GM19452 (cell line): ENCODE results near the gene ST7L.
"Not testable (repeated sequence)": the region's sequence is repeated elsewhere in the genome, so short reads cannot be mapped to it uniquely, and the experiment has no call there.

ENCODE experiments used
- ATAC-seq: cut with Tn5 transposase; IDR thresholded peaks from one replicate; pipeline ENCODE4 v1.9.1; 2021; ENCODE audit not compliant: unreplicated experiment

ST7L gene, protein sequence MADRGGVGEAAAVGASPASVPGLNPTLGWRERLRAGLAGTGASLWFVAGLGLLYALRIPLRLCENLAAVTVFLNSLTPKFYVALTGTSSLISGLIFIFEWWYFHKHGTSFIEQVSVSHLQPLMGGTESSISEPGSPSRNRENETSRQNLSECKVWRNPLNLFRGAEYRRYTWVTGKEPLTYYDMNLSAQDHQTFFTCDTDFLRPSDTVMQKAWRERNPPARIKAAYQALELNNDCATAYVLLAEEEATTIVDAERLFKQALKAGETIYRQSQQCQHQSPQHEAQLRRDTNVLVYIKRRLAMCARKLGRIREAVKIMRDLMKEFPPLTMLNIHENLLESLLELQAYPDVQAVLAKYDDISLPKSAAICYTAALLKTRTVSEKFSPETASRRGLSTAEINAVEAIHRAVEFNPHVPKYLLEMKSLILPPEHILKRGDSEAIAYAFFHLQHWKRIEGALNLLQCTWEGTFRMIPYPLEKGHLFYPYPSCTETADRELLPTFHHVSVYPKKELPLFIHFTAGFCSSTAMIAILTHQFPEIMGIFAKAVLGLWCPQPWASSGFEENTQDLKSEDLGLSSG

DNA sequence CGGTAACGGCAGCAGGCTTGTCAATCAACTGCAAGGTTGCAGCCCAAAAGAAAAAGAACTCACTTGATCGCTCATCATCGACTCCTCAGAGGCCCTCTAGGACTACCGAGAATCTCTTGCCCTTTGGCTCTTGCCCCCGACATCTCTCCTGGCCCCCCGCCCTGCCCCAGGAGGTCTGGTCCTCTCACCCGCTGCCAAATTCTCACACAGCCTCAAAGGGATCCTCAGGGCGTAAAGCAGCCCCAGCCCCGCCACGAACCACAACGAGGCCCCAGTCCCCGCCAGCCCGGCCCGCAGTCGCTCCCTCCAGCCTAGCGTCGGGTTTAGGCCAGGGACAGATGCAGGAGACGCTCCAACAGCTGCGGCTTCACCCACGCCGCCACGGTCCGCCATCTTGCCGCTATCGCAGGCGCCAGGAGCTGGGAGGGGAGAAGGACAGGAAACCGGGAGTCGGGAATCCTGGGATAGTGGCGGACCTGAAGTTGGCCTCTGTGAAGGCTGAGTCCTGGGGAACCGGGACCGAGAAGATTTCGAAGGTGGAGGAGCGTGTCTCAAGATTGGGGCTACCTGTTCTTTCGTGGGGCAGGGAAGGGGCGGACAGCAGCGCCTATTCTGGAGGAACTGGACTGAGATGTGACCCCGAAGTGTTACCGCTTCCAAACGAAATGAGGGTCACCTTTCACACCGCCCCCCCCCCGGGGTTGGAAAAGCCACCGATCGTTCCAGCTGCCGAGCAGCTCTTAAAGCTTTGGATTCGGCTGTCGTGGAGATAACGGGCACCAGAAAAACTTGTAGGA is at the start of gene ST7L:
Gene ST7L, minus strand, starts transcription at position 421 of the 797 bp plus-strand sequence. Its CDS starts 28 bp downstream, at position 393.
- ATAC-seq, result peak; percentile 25

DNA sequence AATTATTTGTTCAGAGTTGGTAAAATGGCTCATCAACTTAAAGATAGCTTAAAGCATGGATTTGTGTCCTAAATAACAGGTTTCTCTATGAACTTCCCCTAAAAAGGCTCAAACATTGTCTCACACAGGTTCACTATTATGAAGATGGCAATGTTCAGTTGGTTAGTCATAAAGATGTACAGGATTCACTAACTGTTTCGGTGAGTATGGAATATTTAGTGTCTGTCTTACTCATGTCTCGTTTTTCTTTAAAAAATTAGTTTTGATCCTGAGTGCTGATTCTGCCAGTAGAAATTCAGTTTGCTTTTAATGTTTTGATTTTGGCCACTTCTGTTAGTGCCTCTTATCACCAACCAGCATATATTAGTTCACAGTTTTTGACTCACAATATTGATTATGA is 48.0 kb upstream of the ST7L start:
- no peak for ATAC-seq

DNA sequence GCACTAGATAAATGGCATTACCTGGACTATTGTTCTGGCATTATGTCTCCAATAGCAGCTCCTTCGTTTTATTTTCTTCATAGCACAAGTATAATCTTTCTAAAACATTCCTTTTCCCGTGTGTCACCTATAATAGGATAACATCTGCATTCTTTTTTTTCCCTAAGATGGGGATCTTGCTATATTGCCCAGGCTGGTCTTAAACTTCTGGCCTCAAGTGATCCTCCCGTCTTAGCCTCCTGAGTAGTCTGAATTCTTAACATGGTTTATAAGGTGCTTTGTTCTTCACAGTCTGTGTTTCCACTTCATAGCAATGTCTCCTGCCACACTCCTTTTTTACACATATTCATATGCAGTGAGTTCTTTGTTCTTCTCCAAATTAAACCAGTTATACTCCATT is 46.9 kb upstream of the ST7L start:
- no peak for ATAC-seq

DNA sequence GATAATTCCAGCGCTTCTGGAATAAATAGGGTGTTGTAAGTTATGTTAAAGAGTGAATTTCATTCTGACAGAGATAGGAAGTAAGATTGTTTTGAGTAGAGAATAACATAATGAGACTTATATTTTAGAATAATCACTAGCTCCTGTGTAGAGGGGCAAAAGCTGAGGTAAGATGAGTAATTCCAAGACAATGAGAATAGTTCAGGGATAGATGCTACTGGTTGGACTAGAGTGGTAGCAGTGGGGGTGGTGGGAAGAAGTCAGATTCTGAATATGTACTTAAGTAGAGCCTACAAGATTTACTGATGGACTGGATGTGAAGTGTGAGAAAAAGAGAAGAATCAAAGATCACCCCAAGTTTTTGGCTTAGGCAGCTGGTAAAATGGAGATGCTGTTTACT is 32.3 kb upstream of the ST7L start:
- no peak for ATAC-seq

DNA sequence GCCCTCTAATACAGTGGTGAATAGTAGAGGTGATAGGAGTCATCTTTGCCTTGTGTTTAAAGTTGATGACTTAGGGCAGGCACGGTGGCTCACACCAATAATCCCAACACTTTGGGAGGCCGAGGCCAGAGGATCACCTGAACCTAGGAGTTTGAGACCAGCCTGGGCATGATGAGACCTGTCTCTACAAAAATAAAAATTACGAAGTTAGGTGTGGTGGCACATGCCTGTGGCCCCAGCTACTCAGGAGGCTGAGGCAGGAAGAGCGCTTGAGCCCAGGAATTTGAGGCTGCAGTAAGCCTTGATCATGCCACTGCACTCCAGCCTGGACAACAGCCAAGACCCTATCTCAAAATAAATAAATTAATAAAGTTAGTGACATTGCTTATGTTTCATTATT is 27.3 kb upstream of the ST7L start:
- ATAC-seq, result no peak

DNA sequence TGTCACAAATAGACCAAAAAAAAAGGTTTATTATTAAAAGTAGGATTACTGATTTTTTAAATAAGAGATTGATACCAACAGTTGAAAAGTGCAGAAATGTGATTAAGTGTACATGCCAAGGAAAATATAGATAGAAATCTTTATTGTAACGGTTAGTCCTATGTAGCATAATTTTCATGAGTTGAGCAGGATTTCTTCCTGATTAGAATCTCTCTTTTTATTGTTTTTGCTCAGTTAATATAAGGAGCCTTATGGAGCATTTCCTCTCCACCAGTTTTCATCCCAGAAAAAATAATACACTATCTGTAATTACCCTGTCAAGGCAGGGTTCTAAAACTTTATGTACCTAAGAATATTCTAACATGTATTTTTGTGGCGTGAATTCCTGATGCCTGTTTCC is 24.1 kb upstream of the ST7L start:
- ATAC-seq, result no peak

DNA sequence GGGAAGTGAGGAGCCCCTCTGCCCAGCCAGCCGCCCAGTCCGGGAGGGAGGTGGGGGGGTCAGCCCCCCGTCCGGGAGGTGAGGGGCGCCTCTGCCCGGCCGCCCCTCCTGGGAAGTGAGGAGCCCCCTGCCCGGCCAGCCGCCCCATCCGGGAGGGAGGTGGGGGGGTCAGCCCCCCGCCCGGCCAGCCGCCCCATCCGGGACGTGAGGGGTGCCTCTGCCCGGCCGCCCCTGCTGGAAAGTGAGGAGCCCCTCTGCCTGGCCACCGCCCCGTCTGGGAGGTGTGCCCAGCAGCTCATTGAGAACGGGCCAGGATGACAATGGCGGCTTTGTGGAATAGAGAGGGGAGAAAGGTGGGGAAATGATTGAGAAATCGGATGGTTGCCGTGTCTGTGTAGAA is 21.5 kb upstream of the ST7L start:
- ATAC-seq, result not testable (repeated sequence)

DNA sequence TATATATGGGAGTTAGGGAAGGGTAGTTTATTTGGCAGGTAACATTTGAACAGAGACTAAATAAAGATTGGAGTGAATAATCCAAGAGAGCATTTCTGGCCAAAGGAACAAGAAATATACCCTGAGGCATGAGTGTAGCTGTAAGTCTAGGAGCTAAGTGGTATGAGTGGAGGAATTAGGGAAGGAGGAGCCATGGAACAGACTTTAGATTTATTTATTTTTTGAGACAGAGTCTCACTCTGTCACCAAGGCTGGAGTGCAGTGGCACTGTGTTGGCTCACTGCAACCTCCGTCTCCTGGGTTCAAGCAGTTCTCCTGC is 19.1 kb upstream of the ST7L start:
- no peak for ATAC-seq

DNA sequence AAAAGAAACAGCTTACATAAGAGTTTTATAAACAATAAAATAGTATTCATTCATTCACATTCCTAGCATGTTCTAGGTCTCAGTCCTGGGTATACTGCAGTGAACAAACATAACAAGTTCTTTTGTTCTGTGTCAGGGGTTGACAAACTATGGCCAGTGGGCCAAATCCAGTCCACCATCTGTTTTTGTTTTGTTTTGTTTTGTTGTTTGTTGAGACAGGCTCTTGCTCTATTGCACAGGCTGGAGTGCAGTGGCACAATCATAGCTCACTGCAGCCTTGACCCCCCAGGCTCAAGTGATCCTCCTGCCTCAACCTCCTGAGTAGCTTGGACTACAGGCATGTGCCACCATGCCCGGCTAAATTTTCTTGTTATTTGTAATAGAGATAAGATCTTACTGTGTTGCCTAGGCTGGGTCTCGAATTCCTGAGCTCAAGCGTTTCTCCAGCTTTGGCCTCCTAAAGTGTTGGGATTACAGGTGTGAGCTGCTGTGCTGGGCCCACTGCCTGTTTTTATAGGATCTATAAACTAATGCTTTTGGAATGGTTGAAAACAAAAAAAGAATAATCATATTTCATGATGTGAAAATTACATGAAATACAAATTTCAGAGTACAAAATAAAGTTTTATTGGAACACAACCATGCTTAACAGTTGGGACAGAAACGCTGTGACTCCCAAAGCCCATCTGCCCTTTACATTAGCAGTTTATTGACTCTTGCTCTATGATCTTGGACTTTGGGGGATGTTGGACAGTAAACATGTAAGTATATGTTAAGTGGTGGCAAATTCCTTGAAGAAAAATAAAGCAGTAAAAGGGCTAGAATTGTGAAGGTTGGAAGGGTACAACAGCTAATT is 18.5 kb upstream of the ST7L start:
- no peak for ATAC-seq

DNA sequence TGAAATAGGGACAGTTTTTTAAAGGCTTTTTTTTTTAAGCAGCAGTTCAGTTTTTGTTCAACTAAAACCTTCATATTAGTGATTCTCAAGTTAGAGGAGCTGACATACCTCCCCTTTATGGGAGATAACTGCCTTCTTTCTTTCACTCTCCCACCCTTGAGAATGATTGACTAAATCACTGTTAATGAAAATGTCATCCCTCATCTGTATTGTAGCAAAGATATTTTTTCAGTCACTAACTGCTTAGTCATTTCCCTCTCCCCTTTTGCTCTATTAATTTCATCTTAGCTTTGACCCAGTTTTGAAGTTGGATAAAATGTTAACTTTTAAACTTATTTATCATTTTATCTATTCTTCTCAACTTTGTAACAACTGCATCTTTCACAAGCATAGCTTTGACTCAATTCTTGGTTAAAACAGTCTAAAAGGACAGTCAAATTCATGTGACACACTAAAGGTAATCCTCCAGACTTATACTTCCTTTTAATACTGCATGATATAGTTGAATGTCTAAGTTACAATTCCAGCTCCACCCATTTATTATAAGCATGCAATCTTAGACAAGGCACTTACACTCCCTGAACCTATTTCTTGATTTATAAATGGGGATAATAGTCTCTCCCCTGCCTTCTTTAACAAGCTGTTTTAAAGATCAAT is 17.8 kb upstream of the ST7L start:
- no peak for ATAC-seq

DNA sequence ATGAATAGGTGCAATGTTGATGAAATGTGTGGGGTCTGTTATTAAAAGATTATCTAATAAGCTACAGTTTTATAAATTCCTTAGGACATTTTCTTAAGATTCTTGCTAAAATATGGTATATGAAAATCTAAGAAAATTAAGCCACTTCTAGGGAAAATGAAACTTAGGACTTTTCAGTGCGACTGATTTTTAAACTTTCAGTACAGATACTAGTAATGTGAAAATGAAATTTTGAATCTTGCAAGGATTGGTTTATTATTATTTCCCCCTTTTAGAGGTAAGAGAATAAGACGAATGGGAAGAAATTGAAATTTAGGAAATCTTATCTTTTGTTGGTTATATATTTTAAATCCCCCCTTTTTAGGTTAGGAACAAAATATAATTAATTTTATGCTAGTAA is 17.1 kb upstream of the ST7L start:
- ATAC-seq, result no peak

DNA sequence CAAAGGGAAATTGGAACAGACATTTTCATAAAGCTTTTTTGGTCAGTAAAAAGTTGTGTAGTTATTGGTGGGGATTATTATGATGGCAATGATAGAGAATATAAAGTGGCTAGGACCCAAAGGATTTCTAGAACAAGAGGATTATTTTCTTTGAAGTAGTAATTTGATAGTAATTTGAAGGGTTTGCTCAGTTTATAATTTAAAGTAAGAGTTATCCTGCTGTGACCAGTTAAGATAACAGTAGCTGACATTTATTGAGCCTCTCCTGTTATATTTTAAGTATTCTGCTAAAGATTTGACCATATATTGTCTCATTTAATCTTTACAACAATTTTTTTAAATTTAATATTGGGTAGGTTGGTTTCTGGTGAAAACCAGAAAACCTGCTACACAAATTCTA is 15.4 kb upstream of the ST7L start:
- ATAC-seq, result no peak

DNA sequence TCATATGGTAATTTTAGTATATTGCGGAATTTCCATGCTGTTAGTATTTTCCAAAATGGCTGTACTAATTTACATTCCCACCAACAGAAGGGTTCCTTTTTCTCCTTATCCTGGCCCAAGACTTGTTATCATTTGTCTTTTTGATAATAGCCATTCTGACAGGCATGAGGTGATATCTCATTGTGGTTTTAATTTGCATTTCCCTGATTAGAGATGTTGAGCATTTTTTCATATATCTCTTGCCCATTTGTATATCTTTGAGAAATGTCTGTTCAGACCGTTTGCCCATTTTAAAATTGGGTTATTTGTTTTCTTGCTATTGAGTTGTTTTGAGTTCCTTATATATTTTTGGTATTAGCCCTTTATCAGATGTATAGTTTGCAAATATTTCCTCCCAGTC is 14.7 kb upstream of the ST7L start:
- ATAC-seq, result no peak

DNA sequence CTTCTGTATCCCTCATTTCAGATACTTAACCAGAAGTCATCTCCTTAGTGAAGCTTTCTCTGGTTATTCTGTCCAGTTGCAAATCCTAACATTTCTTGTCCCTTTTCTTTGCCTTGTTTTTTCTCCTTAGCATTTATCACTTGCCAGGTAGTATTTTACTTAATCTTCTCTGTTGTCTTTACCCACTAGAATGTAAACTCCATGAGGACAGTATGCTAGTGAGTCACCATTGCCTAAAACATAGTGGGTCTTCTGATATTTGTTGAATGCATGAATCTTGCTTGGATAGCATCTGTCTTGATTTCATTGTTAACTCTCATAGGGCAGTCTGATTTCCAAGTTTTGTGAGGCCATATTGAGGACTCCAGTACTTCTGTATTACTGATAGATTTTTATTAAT is 10.3 kb upstream of the ST7L start:
- no peak for ATAC-seq

DNA sequence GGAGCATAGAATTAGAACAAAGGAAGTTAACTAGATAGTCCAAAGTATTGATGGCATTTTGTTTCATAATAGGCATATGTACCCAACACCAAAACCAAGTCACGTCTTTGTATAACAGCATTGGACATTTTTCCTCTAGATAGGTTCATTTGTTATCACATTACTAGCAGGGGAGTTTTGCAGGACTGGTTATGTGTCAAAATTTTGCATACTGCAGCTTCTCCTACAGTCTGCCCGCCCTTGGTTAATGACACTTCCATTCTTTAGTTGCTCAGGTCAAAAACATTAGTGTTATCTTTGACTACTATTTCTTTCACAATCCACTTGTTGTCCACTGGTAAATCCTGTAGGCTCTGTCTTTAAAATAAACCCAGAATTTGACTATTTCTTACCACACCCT is 9.6 kb upstream of the ST7L start:
- no peak for ATAC-seq

DNA sequence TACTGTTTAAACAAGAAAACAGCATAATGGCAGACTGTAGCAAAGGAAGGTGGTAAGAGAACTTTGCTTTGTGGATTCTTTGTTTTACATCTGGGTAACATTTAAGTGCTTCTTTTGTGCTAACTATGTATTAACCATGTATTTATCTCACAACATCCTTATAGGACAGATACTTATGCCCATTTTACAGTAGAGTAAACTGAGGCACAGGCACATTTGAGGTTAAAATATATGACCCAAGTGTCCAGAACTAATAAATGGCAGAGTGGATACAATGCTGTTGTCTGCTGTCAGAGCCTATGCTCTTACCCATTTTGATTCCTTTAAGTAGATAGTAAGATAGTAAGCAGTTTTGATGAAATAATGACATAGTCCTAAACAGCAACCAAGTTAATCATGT is 7.9 kb upstream of the ST7L start:
- no peak for ATAC-seq

DNA sequence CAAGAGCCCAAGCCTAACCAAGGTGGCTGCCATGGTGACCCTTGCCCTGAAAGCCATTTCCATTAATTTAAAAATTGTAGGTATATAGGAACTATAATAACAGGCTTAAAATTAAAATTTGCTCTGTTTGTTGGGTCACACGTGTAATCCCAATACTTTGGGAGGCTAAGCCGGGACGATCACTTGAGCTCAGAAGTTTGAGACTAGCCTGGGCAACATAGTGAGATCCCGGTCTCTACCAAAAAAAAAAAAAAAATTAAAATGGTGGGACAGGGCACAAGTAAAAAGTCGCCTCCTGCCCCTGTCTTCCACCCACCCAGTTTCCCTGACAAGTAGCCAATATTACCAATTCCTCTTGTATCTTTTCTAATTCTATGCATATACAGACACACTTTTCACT is 7.3 kb upstream of the ST7L start:
- no peak for ATAC-seq

DNA sequence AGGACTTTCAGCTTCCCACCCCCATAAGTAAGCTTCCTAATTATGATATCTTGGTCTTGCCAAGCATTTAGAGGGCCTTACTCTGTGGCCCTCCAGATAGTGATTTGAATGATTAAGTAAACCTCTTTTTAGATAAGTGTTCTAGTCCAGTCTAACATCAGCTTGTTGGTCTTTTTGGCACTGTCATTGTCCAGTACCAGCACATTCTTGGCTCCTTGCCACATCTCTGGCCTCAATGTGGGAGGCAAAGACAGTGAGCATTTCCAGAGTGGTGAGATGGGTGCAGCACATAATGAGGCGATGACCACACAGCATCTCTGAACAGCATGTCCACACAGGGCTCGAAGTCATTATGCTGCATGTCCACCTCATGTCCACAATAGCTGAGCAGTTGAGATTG is 6.8 kb upstream of the ST7L start:
- no peak for ATAC-seq

DNA sequence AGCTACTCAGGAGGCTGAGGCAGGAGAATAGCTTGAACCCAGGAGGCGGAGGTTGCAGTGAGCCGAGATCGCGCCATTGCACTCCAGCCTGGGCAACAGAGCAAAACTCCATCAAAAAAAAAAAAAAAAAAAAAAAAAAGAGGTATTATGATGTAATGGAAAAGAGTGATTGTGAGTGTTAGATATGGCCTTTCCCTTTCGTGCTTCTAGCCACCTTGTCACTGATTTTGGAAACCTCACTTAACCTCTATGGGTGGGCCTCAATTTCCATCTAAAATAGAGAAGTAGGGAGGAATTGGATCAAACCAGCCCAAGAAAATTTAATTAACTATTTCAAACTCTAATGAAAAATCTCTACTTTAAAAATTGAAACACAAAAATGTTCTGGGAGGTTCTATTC is 5.6 kb upstream of the ST7L start:
- ATAC-seq, result not testable (repeated sequence)

DNA sequence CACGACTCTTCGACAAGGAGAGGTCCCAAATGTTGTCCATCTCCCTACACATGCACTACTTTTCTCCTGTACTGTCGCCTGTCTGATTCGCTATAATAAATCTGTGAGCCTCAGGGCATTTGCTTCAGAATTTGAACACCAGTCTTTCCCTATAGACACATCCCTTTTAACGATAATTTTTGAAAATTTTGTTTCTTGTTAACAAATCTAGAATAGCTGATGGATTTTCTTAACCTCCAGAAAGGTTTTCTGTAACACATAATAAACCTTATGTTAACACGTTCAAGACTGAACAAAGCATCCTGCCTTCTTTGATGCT is 1.4 kb upstream of the ST7L start:
- no peak for ATAC-seq
